HEK293 (cell line): ENCODE measurements around the gene MIEN1.

Experiments
- CTCF ChIA-PET: fragments of 350-600 bp; formaldehyde crosslinking; extraction: SDS; loops from one replicate; lab custom pipeline; 2021; ENCODE audit warnings: antibody characterized with exemption; lab: Yijun Ruan, JAX
- POLR2A ChIA-PET: fragments of 300-600 bp; formaldehyde crosslinking; extraction: SDS; loops from one replicate; lab custom pipeline; 2020; ENCODE audit warnings: antibody characterized with exemption, inconsistent platforms; lab: Yijun Ruan, JAX
- H3K27ac ChIP-seq: fragments of 200-500 bp; sonication (Bioruptor generic); 2 replicates; pipeline ENCODE4 v1.5.1; 2014; ENCODE audit warnings: low read depth, low read length, control low read depth, inconsistent platforms; ENCODE audit errors: extremely low read depth
- H3K36me3 ChIP-seq, 2 experiments: fragments of 200-500 bp in 1 of 2; sonication (Bioruptor generic) in 1 of 2; 1 replicate in 1 of 2; 2 replicates in 1 of 2; pipeline ENCODE4 v1.5.1; 2014 to 2017; ENCODE audit warnings: inconsistent platforms in 2 of 2, low read length in 2 of 2; ENCODE audit not compliant: control insufficient read depth in 2 of 2, insufficient read depth in 1 of 2
- H3K4me1 ChIP-seq: fragments of 200-500 bp; sonication (Bioruptor generic); 2 replicates; pipeline ENCODE4 v1.5.1; 2014; ENCODE audit warnings: mild to moderate bottlenecking, low read length, inconsistent platforms; ENCODE audit not compliant: control insufficient read depth, insufficient read depth
- H3K4me3 ChIP-seq: 2 replicates; pipeline ENCODE4 v1.5.1; 2011; ENCODE audit warnings: low read depth, mild to moderate bottlenecking, control low read depth, low read length, moderate library complexity
- H3K9me3 ChIP-seq: fragments of 200-500 bp; sonication (Bioruptor generic); 2 replicates; pipeline ENCODE4 v1.5.1; 2014; ENCODE audit warnings: low read depth, low read length, inconsistent platforms; ENCODE audit not compliant: control insufficient read depth, insufficient read depth
- HOXA7 ChIP-seq: sonication (generic); formaldehyde crosslinking; IDR thresholded peaks from 2 replicates; pipeline ENCODE4 v1.8.1; 2022; ENCODE audit warnings: missing genetic modification reagents, borderline replicate concordance
- PRDM6 ChIP-seq: fragments of 450-650 bp; formaldehyde crosslinking; IDR thresholded peaks from 2 replicates; pipeline ENCODE4 v1.5.1; 2017; ENCODE audit warnings: missing biosample characterization, missing genetic modification characterization
- ZNF223 ChIP-seq: fragments of 450-650 bp; formaldehyde crosslinking; IDR thresholded peaks from 2 replicates; pipeline ENCODE4 v1.5.1; 2016; ENCODE audit warnings: missing biosample characterization, missing genetic modification characterization
- ZNF324 ChIP-seq: fragments of 450-650 bp; formaldehyde crosslinking; IDR thresholded peaks from 2 replicates; pipeline ENCODE4 v1.5.1; 2016; ENCODE audit warnings: missing biosample characterization, missing genetic modification characterization
- ZNF341 ChIP-seq: fragments of 450-650 bp; formaldehyde crosslinking; IDR thresholded peaks from 2 replicates; pipeline ENCODE4; 2016; ENCODE audit warnings: low read depth, missing biosample characterization, missing genetic modification characterization
- ZNF449 ChIP-seq: fragments of 450-650 bp; formaldehyde crosslinking; IDR thresholded peaks from 2 replicates; pipeline ENCODE4 v1.5.1; 2017; ENCODE audit warnings: missing biosample characterization, mild to moderate bottlenecking, missing genetic modification characterization, moderate library complexity
- ZNF501 ChIP-seq: fragments of 450-650 bp; formaldehyde crosslinking; IDR thresholded peaks from 2 replicates; pipeline ENCODE4 v1.5.1; 2016; ENCODE audit warnings: missing biosample characterization, missing genetic modification characterization
- ZNF510 ChIP-seq: fragments of 450-650 bp; formaldehyde crosslinking; IDR thresholded peaks from 2 replicates; pipeline ENCODE4 v1.5.1; 2018; ENCODE audit warnings: mild to moderate bottlenecking, missing genetic modification characterization, missing biosample characterization; ENCODE audit not compliant: insufficient replicate concordance
- ZNF561 ChIP-seq: fragments of 450-650 bp; IDR thresholded peaks from 2 replicates; pipeline ENCODE4 v1.5.1; 2018; ENCODE audit warnings: missing biosample characterization, missing genetic modification characterization, borderline replicate concordance
- ZNF621 ChIP-seq: fragments of 450-650 bp; formaldehyde crosslinking; IDR thresholded peaks from 2 replicates; pipeline ENCODE4 v1.5.1; 2017; ENCODE audit warnings: missing biosample characterization, missing genetic modification characterization

MIEN1 gene

GRCh38 chr17:39683295-39683939 is 46.9 kb downstream of the MIEN1 start (continued):
- TF ChIP-seq PRDM6 (tag by site-specific recombination) = no peak
- TF ChIP-seq ZNF561 (tag by site-specific recombination) = no peak

- H3K4me1 ChIP-seq = peaks cover 16% of the 10 kb centered on the region
- peaks cover 0 to 3% of the 10 kb centered on the region in 2 experiments; a peak in 2 of 3 replicates for H3K36me3 ChIP-seq
- no peaks in the 10 kb centered on the region for H3K9me3 ChIP-seq
- H3K27ac ChIP-seq = no peak overlapping the region
- ChIA-PET CTCF (interaction anchor here (0.6 to 4.4 kb wide), 9 partner anchors 7 to 132 kb away, joined by 3 to 22 read pairs (median 5); partner anchors contain the start of gene PNMT), POLR2A (interaction anchor here (0.6 to 1.7 kb wide), 2 partner anchors 8 to 13 kb away, joined by 3 to 4 read pairs; partner anchors contain the start of gene PGAP3)
- TF ChIP-seq HOXA7 (CRISPR knock-in tag) = no peak
- no peak for TF ChIP-seq ZNF501 (tag by site-specific recombination)
- no peak for TF ChIP-seq ZNF223 (tag by site-specific recombination)
- no peak for TF ChIP-seq ZNF621
- no peak for TF ChIP-seq ZNF449 (tag by site-specific recombination)
- no peak for TF ChIP-seq ZNF324 (tag by site-specific recombination)
- TF ChIP-seq ZNF510 (tag by site-specific recombination) = no peak
- TF ChIP-seq ZNF341 (tag by site-specific recombination) = no peak
- no peak overlapping the region for H3K4me3 ChIP-seq
Observed at GRCh38 chr17:39679521-39680192, 50.7 kb downstream of the MIEN1 start.
